GM18499 (cell line): Measurements from ENCODE around the gene LMNB1.
"Not testable (repeated sequence)": the region's sequence is repeated elsewhere in the genome, so short reads cannot be mapped to it uniquely, and the experiment has no call there.

Experiments used
- ATAC-seq: cut with Tn5 transposase; IDR thresholded peaks from one replicate; pipeline ENCODE4 v1.9.1; 2021; ENCODE audit warnings: moderate number of reproducible peaks; ENCODE audit not compliant: insufficient read depth, unreplicated experiment

The LMNB1 gene

GRCh38 chr5:126777975-126778674, 1.2 kb downstream of the LMNB1 start:
- peak; percentile 49 for ATAC-seq

GRCh38 chr5:126778675-126779403, 1.9 kb downstream of the LMNB1 start:
- ATAC-seq, result no peak

GRCh38 chr5:126780165-126780827, 3.4 kb downstream of the LMNB1 start:
- no peak for ATAC-seq

GRCh38 chr5:126788409-126788808, 11.5 kb downstream of the LMNB1 start:
- not testable (repeated sequence) for ATAC-seq

GRCh38 chr5:126793097-126793496, 16.2 kb downstream of the LMNB1 start:
- no peak for ATAC-seq

- not testable (repeated sequence) for ATAC-seq
These were observed 16.7 kb downstream of the LMNB1 start for GRCh38 chr5:126793648-126794047.

- ATAC-seq, result no peak
These were observed 17.4 kb downstream of the LMNB1 start for GRCh38 chr5:126794157-126794828.

GRCh38 chr5:126799780-126800179, 22.8 kb downstream of the LMNB1 start:
- ATAC-seq, result no peak

- ATAC-seq, result no peak
These were observed 24.4 kb downstream of the LMNB1 start for GRCh38 chr5:126801174-126801991.

- ATAC-seq, result no peak
These were observed 25.0 kb downstream of the LMNB1 start for GRCh38 chr5:126801992-126802294.

GRCh38 chr5:126805063-126805462, 28.1 kb downstream of the LMNB1 start:
- ATAC-seq, result no peak

- ATAC-seq, result no peak
These were observed 31.6 kb downstream of the LMNB1 start for GRCh38 chr5:126808521-126808988.

GRCh38 chr5:126809916-126810315, 33.0 kb downstream of the LMNB1 start:
- ATAC-seq, result no peak

- no peak for ATAC-seq
These were observed 33.9 kb downstream of the LMNB1 start for GRCh38 chr5:126810596-126811380.

GRCh38 chr5:126811515-126812198, 34.7 kb downstream of the LMNB1 start:
- ATAC-seq, result no peak

- no peak for ATAC-seq
These were observed 35.2 kb downstream of the LMNB1 start for GRCh38 chr5:126812199-126812570.

GRCh38 chr5:126813799-126814198, 36.9 kb downstream of the LMNB1 start:
- not testable (repeated sequence) for ATAC-seq

- no peak for ATAC-seq
These were observed 37.9 kb downstream of the LMNB1 start for GRCh38 chr5:126814721-126815404.
